HepG2 (cell line): ENCODE data around the gene CCL22. TPM values are rescaled to one million over a fixed set of nuclear protein-coding genes. Genes with fewer than 3 reads are reported as not detected.

Experiments used
- ESRRA ChIP-seq: sonication (generic); formaldehyde crosslinking; IDR thresholded peaks from 2 replicates; pipeline ENCODE4 v1.5.1; 2020; ENCODE audit warnings: mild to moderate bottlenecking, low read depth, missing genetic modification reagents
- HMG20A ChIP-seq: IDR thresholded peaks from 2 replicates; pipeline ENCODE4 v1.6.1; 2016; ENCODE audit warnings: borderline replicate concordance
- KDM5A ChIP-seq: fragments of 200-600 bp; sonication (generic); IDR thresholded peaks from 2 replicates; pipeline ENCODE4 v1.7.0; 2018; ENCODE audit warnings: antibody characterized with exemption, mild to moderate bottlenecking, low read length, borderline replicate concordance
- MED1 ChIP-seq: sonication (generic); formaldehyde crosslinking; IDR thresholded peaks from 2 replicates; pipeline ENCODE4 v1.4.0; 2020; ENCODE audit warnings: missing genetic modification reagents
- MYNN ChIP-seq: sonication (generic); formaldehyde crosslinking; IDR thresholded peaks from 2 replicates; pipeline ENCODE4 v1.4.0; 2020; ENCODE audit warnings: mild to moderate bottlenecking, low read depth, missing genetic modification reagents
- MYPOP ChIP-seq: sonication (generic); formaldehyde crosslinking; IDR thresholded peaks from 2 replicates; pipeline ENCODE4 v1.8.1; 2023; ENCODE audit warnings: mild to moderate bottlenecking, moderate library complexity, missing genetic modification reagents
- NBN ChIP-seq: fragments of 450-650 bp; conservative IDR thresholded peaks from 2 replicates; pipeline ENCODE4 v1.6.1; 2017
- NR2F1 ChIP-seq, 2 experiments: fragments of 450-650 bp in 1 of 2; formaldehyde crosslinking in 1 of 2; IDR thresholded peaks; 2 replicates each; pipeline versions ENCODE4 v1.5.0 to v1.6.1; 2016 to 2020; ENCODE audit warnings: mild to moderate bottlenecking in 1 of 2, missing compliant biosample characterization in 1 of 2, missing genetic modification reagents in 1 of 2, moderate library complexity in 1 of 2
- PAWR ChIP-seq: sonication (generic); formaldehyde crosslinking; IDR thresholded peaks from 2 replicates; pipeline ENCODE4 v1.4.0; 2020; ENCODE audit warnings: missing genetic modification reagents, mild to moderate bottlenecking, borderline replicate concordance
- PAX8 ChIP-seq: sonication (generic); formaldehyde crosslinking; IDR thresholded peaks from 2 replicates; pipeline ENCODE4 v1.8.0; 2022; ENCODE audit warnings: mild to moderate bottlenecking, missing genetic modification reagents, borderline replicate concordance
- PBX2 ChIP-seq: IDR thresholded peaks from 2 replicates; pipeline ENCODE4 v1.6.1; 2016; ENCODE audit warnings: control low read depth
- PHF5A ChIP-seq: IDR thresholded peaks from one replicate; pipeline ENCODE4 v1.6.1; 2018; ENCODE audit warnings: low read depth, missing genetic modification reagents; ENCODE audit not compliant: unreplicated experiment
- SNRNP70 ChIP-seq: fragments of 200-400 bp; formaldehyde crosslinking; IDR thresholded peaks from 2 replicates; pipeline ENCODE4 v1.6.1; 2017; ENCODE audit warnings: mild to moderate bottlenecking, low read depth, low read length, moderate library complexity
- ZFX ChIP-seq: sonication (generic); formaldehyde crosslinking; IDR thresholded peaks from 2 replicates; pipeline ENCODE4 v1.4.0; 2020; ENCODE audit warnings: mild to moderate bottlenecking, low read depth, missing genetic modification reagents, moderate library complexity
- ZNF558 ChIP-seq: sonication (generic); formaldehyde crosslinking; IDR thresholded peaks from 2 replicates; pipeline ENCODE4 v1.9.0; 2022; ENCODE audit warnings: mild to moderate bottlenecking, missing genetic modification reagents, borderline replicate concordance
- ZNF772 ChIP-seq: sonication (generic); formaldehyde crosslinking; IDR thresholded peaks from 2 replicates; pipeline ENCODE4 v1.5.0; 2020; ENCODE audit warnings: mild to moderate bottlenecking, missing genetic modification reagents
- ZXDC ChIP-seq: sonication (generic); formaldehyde crosslinking; IDR thresholded peaks from 2 replicates; pipeline ENCODE4 v1.5.0; 2020; ENCODE audit warnings: mild to moderate bottlenecking, missing genetic modification reagents
- polyA plus RNA-seq, 8 experiments: library from polyadenylated mRNA; depleted of rRNA in 3 of 8; stranded (reverse) in 7 of 8; unstranded in 1 of 8; fragments of >200 nt; fragmentation: Illumina TruSeq in 4 of 8; extraction: Trizol in 4 of 8; gene quantifications; 2 replicates each; pipeline versions ENCODE4 v1.2.1 to v1.2.3, GENCODE V29; 2011 to 2016; ENCODE audit warnings: low read depth in 4 of 8, missing spikeins in 1 of 8, mixed read lengths in 1 of 8; ENCODE audit not compliant: insufficient read depth in 1 of 8
- total RNA-seq, 5 experiments: library from RNA; depleted of rRNA; stranded (reverse); fragments of >200 nt; fragmentation: Illumina TruSeq; extraction: Trizol; gene quantifications; 2 replicates each; pipeline ENCODE4 v1.2.3, GENCODE V29; 2016; ENCODE audit warnings: low read depth in 1 of 5
- TF ChIP-seq, protein P1 (sequence below): sonication (generic); formaldehyde crosslinking; IDR thresholded peaks from 2 replicates; pipeline ENCODE4 v1.5.0; 2020; ENCODE audit warnings: missing genetic modification reagents, mild to moderate bottlenecking, borderline replicate concordance
- TF ChIP-seq, protein P2 (sequence below): sonication (generic); formaldehyde crosslinking; IDR thresholded peaks from 2 replicates; pipeline ENCODE4 v1.8.1; 2023; ENCODE audit warnings: mild to moderate bottlenecking, missing genetic modification reagents
- TF ChIP-seq, protein P3 (sequence below): sonication (generic); formaldehyde crosslinking; conservative IDR thresholded peaks from 2 replicates; pipeline ENCODE4 v1.8.1; 2023; ENCODE audit warnings: missing genetic modification reagents

Gene CCL22
- total and polyA plus RNA-seq, 2 of the 13 experiments (the other 11 are each of a cell fraction or from before 2014, with no cell fraction given), result not detected

GRCh38 chr16:57371494-57372371, 13.2 kb downstream of the CCL22 start (continued):
- TF ChIP-seq ZXDC (CRISPR knock-in tag), result 0 out of 2 replicates have a peak, but pooled peaks have one; percentile 11
- 0 out of 2 replicates have a peak, but pooled peaks have one; percentile 1 for TF ChIP-seq ZNF772 (CRISPR knock-in tag)
- TF ChIP-seq, protein P1, sequence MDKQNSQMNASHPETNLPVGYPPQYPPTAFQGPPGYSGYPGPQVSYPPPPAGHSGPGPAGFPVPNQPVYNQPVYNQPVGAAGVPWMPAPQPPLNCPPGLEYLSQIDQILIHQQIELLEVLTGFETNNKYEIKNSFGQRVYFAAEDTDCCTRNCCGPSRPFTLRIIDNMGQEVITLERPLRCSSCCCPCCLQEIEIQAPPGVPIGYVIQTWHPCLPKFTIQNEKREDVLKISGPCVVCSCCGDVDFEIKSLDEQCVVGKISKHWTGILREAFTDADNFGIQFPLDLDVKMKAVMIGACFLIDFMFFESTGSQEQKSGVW (CRISPR knock-in tag), result peak; percentile 56; the same call in 1 of the 2 replicates
- no peak for TF ChIP-seq NR2F1 (CRISPR knock-in tag; IDR thresholded peaks at IDR 0.05)
- no peak for TF ChIP-seq MYPOP
- TF ChIP-seq HMG20A (CRISPR knock-in tag), result no peak
- TF ChIP-seq PHF5A, result no peak
- no peak for TF ChIP-seq NBN
- no peak for TF ChIP-seq ESRRA (CRISPR knock-in tag)
- TF ChIP-seq PAX8, result no peak; the same call in 1 of the 2 replicates
- no peak for TF ChIP-seq PBX2
- no peak for TF ChIP-seq SNRNP70
- TF ChIP-seq, protein P2, sequence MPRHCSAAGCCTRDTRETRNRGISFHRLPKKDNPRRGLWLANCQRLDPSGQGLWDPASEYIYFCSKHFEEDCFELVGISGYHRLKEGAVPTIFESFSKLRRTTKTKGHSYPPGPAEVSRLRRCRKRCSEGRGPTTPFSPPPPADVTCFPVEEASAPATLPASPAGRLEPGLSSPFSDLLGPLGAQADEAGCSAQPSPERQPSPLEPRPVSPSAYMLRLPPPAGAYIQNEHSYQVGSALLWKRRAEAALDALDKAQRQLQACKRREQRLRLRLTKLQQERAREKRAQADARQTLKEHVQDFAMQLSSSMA (CRISPR knock-in tag), result 0 out of 2 replicates have a peak, but pooled peaks have one; percentile 29
- peak; percentile 25; the same call in 1 of the 2 replicates for TF ChIP-seq ZNF558 (CRISPR knock-in tag)
- TF ChIP-seq ZFX (CRISPR knock-in tag), result peak; percentile 83
- TF ChIP-seq PAWR (CRISPR knock-in tag), result peak; percentile 42; the same call in 1 of the 2 replicates
- TF ChIP-seq MYNN (CRISPR knock-in tag), result no peak
- no peak for TF ChIP-seq KDM5A
- TF ChIP-seq MED1 (CRISPR knock-in tag), result no peak
- TF ChIP-seq, protein P3, sequence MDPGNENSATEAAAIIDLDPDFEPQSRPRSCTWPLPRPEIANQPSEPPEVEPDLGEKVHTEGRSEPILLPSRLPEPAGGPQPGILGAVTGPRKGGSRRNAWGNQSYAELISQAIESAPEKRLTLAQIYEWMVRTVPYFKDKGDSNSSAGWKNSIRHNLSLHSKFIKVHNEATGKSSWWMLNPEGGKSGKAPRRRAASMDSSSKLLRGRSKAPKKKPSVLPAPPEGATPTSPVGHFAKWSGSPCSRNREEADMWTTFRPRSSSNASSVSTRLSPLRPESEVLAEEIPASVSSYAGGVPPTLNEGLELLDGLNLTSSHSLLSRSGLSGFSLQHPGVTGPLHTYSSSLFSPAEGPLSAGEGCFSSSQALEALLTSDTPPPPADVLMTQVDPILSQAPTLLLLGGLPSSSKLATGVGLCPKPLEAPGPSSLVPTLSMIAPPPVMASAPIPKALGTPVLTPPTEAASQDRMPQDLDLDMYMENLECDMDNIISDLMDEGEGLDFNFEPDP (CRISPR knock-in tag), result no peak
